HCT116 (cell line): ENCODE results near the gene RAB3GAP1.

ENCODE experiments used
- CBX3 ChIP-seq: IDR thresholded peaks from 2 replicates; pipeline ENCODE4 v1.6.1; 2012; ENCODE audit warnings: low read depth
- CTCF ChIP-seq, 3 experiments: fragments of 200-600 bp in 1 of 3; sonication (generic) in 1 of 3; IDR thresholded peaks in 2 of 3; conservative IDR thresholded peaks in 1 of 3; 2 replicates each; pipeline ENCODE4 v1.5.1; 2012 to 2017; ENCODE audit warnings: low read depth in 2 of 3, low read length in 2 of 3, antibody characterized with exemption in 1 of 3, borderline replicate concordance in 1 of 3, control low read depth in 1 of 3, mild to moderate bottlenecking in 1 of 3, mixed read lengths in 1 of 3, mixed run types in 1 of 3, moderate library complexity in 1 of 3; ENCODE audit not compliant: insufficient read depth in 1 of 3
- EZH2phosphoT487 ChIP-seq: fragments of 200-600 bp; IDR thresholded peaks from 2 replicates; pipeline ENCODE4 v1.6.1; 2018; ENCODE audit warnings: antibody characterized with exemption, borderline replicate concordance
- FOSL1 ChIP-seq: IDR thresholded peaks from 2 replicates; pipeline ENCODE4 v1.6.1; 2012; ENCODE audit warnings: low read depth
- POLR2A ChIP-seq: IDR thresholded peaks from 2 replicates; pipeline ENCODE4 v1.7.0; 2011; ENCODE audit warnings: borderline replicate concordance; ENCODE audit not compliant: insufficient read depth, insufficient read length; ENCODE audit errors: extremely low read depth
- POLR2AphosphoS5 ChIP-seq: IDR thresholded peaks from 2 replicates; pipeline ENCODE4 v1.6.1; 2011; ENCODE audit warnings: mild to moderate bottlenecking, low read depth, low read length, moderate library complexity
- SIN3A ChIP-seq: IDR thresholded peaks from 2 replicates; pipeline ENCODE4 v1.6.1; 2012; ENCODE audit warnings: low read depth
- ZNF274 ChIP-seq: fragments of 200-500 bp; sonication (Bioruptor generic); IDR thresholded peaks from 2 replicates; pipeline ENCODE4 v1.6.1; 2014; ENCODE audit warnings: mild to moderate bottlenecking, low read depth, low read length, inconsistent platforms
- TF ChIP-seq, protein P1 (sequence below): IDR thresholded peaks from 2 replicates; pipeline ENCODE4 v1.6.1; 2012

DNA sequence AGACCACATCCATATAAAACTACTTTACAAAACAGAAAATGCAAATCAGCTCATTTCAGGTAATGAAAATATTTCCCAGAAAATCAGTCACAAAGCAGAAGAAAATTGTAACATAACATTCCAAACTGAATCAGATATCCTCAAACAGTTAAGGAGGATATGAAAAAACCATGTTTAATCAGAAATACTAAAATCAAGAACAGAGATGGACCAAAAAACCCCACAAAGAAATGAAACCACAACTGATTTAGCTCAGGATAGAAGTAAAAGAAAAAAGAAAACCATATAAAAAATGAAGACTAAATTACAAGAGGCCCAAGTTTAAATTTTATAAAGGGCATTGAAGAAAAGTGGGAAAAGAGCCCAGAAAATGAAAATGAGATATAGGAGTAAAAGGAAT is 102.9 kb downstream of the RAB3GAP1 start:
- TF ChIP-seq SIN3A (no peak), POLR2A (no peak), CTCF (IDR thresholded peaks at IDR 0.05 in 2 of 3, conservative IDR thresholded peaks at IDR 0.05 in 1 of 3; ENCODE audit: borderline replicate concordance in 1 of 3, insufficient read depth in 1 of 3, low read depth in 2 of 3, low read length in 2 of 3) (no peak), EZH2phosphoT487 (no peak), CBX3 (no peak), FOSL1 (no peak), ZNF274 (no peak), POLR2AphosphoS5 (no peak)
- TF ChIP-seq, protein P1, sequence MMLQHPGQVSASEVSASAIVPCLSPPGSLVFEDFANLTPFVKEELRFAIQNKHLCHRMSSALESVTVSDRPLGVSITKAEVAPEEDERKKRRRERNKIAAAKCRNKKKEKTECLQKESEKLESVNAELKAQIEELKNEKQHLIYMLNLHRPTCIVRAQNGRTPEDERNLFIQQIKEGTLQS: no peak
